ENCODE data around the gene MAGEA11.
"Not testable (repeated sequence)": the region's sequence is repeated elsewhere in the genome, so short reads cannot be mapped to it uniquely, and the experiment has no call there.

The MAGEA11 gene, protein sequence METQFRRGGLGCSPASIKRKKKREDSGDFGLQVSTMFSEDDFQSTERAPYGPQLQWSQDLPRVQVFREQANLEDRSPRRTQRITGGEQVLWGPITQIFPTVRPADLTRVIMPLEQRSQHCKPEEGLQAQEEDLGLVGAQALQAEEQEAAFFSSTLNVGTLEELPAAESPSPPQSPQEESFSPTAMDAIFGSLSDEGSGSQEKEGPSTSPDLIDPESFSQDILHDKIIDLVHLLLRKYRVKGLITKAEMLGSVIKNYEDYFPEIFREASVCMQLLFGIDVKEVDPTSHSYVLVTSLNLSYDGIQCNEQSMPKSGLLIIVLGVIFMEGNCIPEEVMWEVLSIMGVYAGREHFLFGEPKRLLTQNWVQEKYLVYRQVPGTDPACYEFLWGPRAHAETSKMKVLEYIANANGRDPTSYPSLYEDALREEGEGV

DNA sequence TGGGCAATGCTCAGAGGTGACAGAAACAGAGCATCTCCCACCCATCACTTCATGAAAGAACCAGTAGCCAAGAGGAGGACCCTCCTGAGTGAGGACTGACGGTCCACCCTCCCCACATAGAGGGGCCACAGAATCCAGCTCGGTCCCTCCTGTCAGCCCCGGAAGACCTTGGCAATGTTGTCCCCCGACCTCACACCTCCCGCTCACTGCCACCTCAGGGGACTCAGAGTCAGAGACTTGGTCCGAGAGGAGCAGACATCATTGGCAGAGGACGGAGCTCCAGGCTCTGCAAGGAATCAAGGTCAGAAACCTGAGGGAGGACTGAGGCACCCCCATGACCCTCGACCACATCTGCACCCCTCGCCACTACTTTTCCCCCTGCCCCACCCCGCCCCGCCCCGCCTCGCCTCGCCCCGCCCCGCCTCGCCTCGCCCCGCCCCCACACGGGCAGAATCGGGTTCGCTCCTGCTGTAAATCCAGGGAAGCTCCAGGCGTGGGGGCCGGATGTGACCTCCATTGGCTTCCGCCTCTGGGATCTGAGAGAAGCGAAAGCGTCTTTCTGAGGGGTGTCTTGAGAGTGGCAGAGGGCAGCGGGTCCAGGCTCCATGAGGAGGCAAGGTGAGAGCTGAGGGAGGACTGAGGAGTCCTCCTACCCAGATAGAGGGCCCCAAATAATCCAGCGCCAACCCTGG lies at the start of gene MAGEA11:
TSS of gene MAGEA11 (plus strand) at position 516 of the 692 bp plus-strand sequence. CDS start 1,100 bp downstream, outside the sequence.
- FAIRE-seq: no peak

DNA sequence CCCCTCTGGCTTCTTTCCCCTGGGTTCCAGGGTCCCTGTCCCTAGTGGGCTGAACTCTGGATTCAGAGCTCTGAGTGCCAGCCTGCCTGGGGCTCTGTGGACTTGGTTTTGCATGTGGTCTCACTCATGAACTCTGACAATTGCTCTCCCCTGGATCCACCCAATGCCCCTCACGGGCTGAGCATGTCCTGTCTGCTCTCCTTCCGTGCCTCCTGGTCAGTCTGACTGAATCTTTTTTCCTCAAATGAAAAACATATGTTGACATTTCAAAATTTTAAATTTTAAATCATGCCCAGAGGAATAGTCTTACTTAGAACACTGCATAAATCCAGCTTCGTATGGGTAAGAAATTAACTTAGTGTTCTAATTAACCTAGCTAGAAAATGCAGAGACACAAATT lies 36.8 kb upstream of the MAGEA11 start:
- not testable (repeated sequence) for FAIRE-seq

DNA sequence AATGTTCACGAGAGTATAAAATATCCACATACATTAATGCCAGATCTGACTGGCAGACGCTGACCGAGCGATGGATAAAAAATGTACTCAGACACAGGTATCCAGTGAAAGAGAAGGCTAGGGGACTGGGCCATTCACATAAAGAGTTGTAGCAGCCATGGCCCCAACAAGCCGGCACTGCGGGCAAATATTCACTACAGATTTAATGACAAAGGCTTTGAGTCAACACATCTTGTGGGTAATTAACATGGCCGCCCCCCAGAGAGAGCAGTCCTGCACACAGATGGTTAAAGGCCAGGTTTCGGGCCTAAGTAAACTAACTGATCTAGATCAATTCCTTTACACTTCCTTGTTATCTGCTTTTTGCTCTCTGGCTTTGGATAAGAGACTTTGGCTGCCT lies 36.3 kb upstream of the MAGEA11 start:
- FAIRE-seq: not testable (repeated sequence)

DNA sequence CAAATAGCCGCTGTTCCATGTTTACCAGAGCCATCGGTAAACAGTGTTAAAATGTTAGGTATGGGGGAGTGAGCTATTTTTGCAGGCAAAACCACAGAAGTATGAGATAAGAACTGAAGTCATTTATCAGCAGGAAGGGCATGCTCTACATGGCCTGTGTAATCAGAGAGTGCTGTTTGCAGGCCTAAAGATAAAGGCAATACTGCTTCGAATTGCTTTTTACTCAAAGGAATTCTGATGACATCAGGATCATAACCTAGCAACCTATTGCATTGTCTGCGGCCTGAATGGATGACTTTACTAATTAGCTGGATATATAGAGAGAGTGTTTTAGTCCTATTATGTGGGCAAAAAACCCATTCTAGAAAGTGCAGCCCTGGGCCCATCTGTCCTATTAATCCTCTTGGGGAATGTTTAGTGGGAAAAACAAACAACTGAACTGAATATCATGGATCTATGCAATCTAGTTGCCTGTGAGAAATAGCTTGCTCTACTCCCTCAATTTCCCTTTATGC lies 32.6 kb upstream of the MAGEA11 start:
- peak; percentile 96 for FAIRE-seq

DNA sequence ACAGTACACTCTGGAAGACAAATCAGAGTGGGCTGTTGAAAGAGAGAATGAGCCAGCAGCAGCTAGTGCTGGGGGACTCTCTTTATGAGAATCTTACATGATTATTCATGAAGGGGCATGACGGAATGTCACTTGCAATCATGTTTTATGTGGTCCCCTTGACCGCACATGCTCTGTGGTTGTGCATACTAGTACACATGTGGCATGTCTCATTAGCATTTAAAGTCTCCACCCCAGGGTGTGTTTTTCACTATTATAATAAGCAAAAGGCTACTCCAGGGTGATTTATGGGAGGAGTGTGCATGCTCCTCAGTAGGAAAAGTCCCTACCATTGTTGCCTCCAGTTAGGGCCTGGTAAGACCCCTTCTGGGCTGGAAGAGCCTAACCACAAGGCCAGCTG lies 30.7 kb upstream of the MAGEA11 start:
- FAIRE-seq: no peak

DNA sequence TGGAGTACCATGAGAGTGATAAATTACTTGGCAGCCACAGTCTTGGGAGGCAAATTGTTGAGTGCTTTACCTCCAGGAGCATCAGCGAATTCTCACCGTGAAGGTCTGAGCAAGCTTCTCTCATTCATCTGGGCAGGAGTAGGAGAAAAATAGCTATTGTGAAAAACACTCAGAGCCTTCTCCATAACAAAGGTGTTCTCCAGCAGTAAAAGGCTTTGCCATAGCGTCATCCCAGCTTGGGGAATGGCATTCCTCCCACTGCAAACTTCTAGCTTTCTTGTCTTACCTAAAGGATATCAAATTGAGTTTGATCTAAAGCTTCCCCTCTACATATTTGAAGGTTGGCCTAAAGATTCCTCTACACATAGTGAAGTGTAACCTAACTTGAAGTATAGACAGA lies 29.8 kb upstream of the MAGEA11 start:
- FAIRE-seq: no peak

DNA sequence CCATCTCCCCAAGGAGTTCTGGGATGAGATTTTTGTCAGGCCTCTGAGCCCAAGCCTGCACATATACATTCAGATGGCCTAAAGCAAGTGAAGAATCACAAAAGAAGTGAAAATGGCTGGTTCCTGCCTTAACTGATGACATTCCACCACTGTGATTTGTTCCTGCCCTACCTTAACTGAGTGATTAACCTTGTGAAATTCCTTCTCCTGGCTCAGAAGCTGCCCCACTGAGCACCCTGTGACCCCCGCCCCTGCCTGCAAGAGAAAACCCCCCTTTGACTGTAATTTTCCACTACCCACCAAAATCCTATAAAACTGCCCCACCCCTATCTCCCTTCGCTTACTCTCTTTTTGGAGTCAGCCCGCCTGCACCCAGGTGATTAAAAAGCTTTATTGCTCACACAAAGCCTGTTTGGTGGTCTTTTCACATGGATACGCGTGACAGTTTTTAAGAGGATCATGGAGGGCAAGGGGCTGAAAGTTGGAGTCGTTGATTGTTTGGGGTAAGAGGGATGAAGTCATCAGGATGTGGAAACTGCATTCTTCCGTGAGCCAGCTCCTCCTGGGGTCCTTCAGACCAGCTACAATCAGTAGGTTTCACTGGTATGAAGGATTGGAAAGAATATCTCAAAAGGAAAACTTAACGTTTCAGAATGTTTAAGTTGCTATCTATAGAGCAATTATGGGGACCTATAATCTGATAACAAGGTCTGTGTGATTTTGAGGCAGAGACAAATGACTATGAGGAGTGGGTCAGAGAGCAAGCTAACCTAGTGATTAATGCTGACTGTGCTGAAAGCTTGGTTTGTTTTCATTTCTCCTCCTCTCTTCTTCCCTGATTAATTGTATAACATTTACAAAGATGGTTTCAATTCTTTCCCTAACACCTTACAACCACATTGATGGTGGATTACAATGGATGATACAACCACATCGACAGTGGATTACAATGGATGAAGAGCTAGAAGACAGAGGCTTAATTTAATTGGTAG lies 28.6 kb upstream of the MAGEA11 start:
- no peak for FAIRE-seq

DNA sequence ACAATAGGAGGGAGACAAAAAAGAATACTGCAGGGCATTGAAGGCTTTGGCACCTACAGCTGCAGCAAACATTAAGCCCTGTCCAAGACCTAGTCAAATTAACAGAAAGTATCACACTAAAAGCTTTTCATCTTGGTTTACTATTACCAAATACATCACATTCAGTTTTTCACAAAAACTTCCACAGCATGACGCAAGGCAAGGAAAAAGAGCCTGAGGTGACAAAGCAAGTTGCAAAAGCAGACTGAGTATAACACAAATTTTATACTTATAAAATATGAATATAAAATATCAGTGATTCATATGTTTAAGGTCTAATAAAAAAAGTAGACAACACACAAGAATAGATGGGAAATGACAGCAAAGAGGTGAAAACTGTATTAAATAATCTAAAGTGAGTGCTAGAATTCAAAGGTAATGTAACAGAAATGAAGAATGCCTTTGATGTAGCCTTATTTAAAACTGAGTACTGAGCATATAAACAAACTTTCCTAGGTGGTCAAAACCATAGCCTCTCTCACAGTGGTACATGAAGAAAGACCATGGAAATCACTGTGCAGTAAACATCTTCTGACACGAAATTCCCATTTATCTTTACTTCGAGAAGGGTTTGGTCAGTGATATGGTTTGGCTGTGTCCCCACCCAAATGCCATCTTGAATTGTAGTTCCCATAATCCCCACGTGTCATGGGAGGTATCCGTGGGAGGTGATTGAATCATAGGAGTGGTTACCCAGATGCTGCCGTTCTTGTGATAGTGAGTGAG lies 27.7 kb upstream of the MAGEA11 start:
- FAIRE-seq: no peak

DNA sequence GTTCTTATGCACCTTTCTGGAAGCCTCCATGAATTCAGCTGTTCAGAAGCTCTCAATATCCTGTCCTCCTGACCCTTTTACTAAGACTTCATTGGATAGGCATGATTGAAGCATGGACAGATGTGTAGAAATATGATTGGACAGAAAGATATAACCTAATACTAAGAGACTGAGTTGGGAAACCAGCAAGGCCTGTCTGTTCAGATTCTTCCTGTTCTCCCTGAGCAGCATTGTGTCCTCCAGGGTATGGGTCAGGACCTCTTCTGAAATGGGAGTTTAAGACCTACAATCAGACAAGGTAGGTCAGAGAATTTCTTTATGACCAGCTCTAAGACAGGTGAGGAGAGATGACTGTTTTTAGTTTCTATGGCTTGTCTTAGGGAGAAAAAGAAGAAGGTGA lies 23.9 kb upstream of the MAGEA11 start:
- FAIRE-seq: no peak

DNA sequence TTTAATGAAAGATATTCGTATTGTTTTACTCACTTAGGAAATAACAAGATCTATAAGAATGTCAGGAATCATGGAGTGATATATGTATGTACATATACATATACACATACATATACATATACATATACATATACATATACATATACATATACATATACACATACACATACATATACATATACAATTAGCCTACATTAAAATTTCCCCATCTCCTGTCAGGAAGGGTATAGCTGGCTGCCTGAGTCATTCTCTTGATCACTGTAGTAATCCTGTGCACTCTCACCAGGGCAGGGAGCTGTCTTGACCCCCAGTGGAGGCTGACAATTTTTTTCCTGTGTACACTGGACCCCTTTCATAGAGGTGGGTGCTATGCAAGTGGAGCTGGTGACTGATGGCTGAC lies 23.3 kb upstream of the MAGEA11 start:
- no peak for FAIRE-seq

DNA sequence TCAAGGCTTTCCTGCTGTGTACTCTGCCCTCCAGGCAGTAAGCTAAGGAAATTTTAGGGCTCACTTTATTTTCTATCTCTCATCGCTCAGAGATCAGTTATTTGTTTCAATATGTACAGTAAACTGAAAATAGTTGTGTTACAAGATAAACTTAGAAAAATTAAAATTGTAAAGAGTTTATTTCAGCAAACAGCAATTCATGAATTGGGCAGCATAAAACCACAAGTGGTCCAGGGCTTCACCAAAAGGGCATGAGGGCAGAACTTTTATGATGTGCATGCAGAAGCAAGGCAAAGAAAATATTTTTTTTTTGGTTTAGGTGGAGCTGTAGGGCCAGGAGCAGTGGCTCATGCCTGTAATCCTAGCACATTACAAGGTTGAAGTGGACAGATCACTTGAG lies 20.1 kb upstream of the MAGEA11 start:
- FAIRE-seq: no peak

DNA sequence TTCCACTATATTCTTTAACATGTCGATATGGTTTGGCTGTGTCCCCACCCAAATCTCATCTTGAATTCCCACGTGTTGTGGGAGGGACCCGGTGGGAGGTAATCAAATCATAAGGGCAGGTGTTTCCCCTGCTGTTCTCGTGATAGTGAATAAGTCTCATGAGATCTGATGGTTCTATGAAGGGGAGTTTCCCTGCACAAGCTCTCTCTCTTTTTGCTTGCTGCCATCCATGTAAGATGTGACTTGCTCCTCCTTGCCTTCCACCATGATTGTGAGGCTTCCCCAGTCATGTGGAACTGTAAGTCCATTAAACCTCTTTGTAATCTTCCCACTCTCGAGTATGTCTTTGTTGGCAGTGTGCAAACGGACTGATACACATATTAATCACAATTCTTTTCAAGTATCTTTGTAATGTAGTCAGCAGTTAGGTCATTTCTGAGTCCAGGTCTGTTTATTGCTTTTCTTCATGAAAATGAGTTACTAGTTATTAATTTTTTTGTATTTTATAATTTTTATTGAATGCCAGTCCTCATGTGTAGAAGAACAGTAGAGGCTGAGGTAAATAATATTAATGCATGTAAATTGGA lies 19.1 kb upstream of the MAGEA11 start:
- FAIRE-seq: not testable (repeated sequence)

DNA sequence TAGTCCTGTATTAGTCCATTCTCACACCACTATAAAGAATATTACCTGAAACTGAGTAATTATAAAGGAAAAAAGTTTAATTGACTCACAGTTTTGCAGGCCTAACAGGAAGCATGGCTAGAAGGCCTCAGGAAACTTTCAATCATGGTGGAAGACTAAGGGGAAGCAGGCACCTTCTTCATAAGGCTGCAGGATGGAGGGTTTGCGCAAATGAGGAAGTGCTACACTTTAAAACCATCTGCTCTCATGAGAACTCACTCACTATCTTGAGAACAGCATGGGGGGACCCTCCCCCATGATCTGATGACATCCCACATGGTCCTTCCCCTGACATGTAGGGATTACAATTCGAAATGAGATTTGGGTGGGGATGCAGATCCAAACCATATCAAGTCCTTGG lies 12.1 kb upstream of the MAGEA11 start:
- FAIRE-seq: no peak

DNA sequence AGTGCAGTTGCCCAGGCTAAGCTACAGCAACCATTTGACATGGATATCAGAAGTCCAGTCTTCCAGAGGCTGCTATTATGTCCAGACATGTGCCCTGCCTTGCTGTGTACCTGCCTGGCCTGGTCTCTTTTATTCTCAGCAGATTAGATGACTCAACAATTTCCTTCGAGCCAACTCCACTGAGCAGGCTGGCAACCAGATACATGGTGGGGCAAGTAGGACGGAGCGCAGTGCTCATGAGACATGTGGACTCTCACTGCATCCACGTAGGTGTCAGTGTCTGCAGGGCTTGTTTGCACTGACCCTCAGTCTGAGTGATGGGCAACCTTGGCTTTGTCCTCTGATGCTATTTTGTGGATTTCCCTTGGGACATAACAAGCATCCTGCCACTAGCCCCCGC lies 7.2 kb upstream of the MAGEA11 start:
- FAIRE-seq: no peak

DNA sequence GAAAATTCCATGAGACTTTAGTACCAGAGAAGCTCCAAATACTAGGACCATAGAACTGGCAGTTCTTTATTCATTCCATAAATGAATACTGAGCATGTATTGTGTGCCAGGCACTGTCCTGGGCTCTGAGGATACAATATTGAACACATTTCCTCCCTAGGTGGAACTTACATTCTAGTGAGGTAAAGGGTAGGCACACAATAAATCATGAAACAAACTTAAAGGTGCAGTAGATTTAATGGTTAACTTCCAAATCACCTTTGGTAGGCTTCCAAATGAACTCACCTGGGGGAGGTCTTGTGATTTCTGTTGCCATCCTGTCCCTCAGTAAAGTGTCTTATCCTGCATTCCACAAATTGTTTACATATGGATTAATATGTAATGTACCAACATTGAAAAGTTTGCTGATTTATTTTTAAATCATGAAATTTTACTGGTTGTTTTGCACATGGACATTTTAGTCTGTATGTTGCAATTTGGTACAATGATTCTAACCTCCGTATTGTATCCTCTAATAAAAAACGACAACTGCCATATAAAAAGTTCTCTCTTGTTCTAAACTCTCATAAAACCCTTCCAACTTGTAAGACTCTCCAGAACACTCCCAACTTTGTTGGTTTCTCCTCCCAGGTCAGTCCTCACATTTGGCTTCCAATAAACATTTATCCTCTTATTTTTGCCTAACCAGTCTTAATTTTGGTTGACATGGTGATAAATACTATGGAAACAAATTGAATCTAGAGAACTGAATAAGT lies 4.5 kb upstream of the MAGEA11 start:
- FAIRE-seq: no peak

DNA sequence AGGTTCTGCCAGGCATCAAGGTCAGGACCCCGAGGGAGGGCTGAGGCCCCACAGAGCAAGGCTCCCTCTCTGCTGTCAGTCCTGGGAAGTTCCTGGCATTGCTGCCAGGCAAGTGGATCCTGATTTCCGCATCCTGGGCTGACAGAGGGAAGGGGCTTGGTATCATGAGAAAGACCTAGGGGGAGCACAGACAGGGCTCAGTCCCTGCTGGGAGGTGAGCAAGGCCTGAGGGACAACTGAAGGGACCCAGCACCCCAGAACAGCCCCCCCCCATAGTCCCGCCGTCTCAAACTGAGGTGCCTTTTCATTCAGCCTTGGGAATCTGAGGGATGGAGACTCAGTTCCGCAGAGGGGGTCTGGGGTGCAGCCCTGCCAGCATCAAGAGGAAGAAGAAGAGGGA lies 971 bp downstream of the MAGEA11 start:
- no peak for FAIRE-seq

DNA sequence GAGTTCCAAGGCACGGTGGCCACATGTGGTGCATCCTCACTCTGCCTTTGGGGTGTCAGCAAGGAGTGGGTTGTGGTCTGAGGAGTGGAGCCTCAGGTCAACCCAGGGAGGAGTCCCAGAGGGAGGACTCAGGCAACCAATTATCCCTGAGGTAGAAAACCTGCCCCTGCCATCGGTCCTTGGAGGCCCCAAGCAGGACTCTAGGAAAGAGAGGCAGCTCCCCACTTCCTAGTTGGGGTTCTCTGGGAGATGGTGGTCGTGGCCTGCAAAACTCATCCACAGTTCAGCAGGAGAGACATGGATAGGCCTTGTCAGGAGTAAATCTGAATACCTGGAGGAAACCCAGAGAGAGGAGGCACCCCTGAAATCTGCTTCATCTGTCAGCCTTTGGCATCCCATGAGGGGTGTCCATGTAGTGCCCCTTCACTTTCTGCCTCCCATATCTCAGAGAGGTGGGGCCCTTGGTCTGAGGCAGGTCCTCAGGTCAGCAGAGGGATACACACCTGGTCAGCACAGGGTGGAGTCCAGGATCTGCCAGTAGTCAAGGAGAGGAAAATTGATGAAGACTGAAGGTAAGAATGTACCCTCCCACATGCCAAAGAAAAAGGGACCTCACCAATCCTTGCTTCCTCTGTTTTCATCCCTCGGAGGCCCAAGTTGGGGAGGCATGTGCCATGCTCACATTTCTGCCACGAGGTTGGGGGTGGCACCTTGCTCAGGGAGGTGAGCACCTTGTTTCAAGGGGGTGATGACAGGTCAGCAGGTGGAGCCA lies 1.6 kb downstream of the MAGEA11 start:
- no peak for FAIRE-seq

DNA sequence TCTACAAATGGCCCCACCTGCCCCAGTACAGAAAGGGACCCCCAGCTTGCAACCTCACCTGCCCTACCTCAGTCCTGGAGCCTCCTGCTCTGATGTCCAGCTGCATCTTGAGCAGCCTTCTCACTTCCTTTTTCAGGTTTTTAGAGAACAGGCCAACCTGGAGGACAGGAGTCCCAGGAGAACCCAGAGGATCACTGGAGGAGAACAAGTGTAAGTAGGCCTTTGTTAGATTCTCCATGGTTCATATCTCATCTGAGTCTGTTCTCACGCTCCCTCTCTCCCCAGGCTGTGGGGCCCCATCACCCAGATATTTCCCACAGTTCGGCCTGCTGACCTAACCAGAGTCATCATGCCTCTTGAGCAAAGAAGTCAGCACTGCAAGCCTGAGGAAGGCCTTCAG lies 3.6 kb downstream of the MAGEA11 start:
- FAIRE-seq: no peak

DNA sequence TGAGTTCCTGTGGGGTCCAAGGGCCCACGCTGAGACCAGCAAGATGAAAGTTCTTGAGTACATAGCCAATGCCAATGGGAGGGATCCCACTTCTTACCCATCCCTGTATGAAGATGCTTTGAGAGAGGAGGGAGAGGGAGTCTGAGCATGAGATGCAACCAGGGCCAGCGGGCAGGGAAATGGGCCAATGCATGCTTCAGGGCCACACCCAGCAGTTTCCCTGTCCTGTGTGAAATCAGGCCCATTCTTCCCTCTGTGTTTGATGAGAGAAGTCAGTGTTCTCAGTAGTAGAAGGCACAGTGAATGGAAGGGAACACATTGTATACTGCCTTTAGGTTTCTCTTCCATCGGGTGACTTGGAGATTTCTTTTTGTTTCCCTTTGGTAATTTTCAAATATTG lies 4.8 kb downstream of the MAGEA11 start:
- no peak for FAIRE-seq

DNA sequence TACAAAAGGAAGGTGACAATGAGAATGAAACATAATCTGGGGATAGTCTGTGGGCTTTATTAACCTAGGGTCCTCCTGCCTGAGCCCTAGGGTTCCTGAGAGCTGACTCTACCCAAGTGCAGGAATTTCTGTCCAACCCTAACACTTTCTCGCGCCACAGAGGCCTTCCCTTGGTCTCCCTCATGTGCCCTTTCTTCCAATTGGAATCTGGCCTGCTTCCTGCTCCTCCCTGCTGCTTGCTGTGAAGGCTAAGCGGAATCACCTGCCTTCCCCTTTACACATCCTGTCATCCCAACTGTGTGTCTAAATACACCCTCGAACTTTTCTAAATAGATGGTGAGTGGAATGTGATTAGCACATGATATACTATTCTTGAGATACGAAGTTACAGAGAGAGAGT lies 5.9 kb downstream of the MAGEA11 start:
- no peak for FAIRE-seq
